NCI-H1417 treated with DMSO at 0.1 percent for 48 hours (cell line): ENCODE measurements around the gene NRL.

Source experiments
- DNase-seq: peaks from one replicate; lab custom pipeline; 2025; lab: John Stamatoyannopoulos, UW

Gene NRL

DNA sequence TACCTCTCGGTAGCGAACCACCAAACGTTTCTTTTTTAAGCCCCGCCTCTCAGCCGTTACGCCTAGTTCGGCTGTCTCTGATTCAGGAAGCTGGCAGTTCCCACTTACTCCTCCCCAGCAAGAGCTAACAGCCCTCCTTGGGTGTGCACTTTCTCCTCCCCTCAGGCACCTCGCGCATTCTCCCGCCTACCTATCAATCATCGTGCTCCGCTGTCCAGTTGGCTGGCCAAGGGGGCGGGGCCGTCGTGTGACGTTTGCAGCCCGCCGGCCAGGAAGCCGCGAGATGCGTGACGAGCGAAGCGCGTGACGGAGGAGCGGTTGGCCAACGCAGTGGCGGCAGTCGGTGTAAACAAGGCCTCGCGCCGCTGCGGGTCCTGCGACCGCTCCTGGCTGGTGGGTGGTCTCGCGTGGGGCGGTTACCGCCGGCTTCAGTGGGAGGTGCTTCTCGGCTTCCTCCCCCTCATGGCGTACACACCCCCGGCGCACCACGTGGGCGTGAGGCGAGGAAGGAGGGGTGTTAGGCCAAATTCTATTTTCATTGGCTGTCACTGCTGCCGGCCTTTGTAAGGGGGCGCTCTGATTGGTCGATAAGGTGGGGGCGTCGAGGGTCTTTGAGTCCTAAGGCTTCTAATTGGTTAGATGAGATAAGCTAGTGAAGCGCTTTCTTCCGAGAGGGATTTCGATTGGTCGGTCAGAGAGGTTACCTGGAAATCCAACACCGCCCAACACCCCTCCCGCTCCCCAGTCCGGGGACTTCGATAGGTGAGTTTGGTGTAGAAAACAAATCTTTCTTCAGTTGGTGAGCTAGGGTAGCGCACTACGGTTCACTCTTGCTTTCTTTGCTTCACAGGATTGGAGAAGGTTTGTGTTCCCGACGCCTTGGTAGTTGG, at the start of gene NRL, which contains the start of gene DCAF11:
Gene NRL (minus strand): TSS at position 418 of the 890 bp plus-strand sequence. CDS start 32,101 bp downstream, outside the sequence.
Gene DCAF11 (plus strand): TSS at position 246 of the 890 bp plus-strand sequence. CDS start 818 bp downstream, outside the sequence.
- DNase-seq = peak; percentile 99

- no peak for DNase-seq
Measured at GRCh38 chr14:24162093-24162492, 47.3 kb upstream of the NRL start.

- peak; percentile 70 for DNase-seq
Measured at GRCh38 chr14:24160850-24161804, 46.4 kb upstream of the NRL start, which contains the start of gene IRF9. IRF9 (plus strand) TSS chr14:24161265; CDS start chr14:24162145, 880 bp downstream.

GRCh38 chr14:24160499-24160849, 45.7 kb upstream of the NRL start:
- no peak for DNase-seq

DNA sequence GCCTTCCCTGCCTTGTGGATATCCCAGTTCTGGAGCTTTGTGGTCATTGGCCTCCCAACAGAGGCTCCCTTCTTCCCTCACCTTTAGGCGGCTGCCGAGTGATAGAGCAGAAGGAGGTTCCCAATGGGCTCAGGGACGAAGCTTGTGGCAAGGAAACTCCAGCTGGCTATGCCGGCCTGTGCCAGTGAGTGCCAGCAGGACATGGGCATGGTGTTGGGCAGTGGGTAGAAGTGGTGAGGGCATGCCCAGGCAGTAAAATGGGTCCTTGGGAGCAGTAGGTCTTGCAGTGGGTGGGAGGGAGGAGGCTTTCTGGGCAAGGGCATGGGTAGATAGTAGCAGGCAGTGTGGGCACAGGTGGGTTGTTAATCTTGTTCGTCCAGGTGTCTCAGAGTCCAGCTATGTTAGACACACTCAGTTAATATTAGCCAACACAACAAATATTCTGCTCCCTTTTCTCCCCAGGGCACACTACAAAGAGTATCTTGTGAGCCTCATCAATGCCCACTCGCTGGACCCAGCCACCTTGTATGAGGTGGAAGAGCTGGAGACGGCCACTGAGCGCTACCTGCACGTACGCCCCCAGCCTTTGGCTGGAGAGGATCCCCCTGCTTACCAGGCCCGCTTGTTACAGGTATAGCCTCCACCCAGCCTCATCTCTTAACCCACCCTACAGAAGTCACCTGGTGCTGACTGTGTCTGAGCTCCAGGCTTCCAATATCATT, 45.2 kb upstream of the NRL start:
- DNase-seq = no peak

- DNase-seq = no peak
Measured at GRCh38 chr14:24157331-24157730, 42.6 kb upstream of the NRL start.

GRCh38 chr14:24156840-24157239, 42.1 kb upstream of the NRL start:
- DNase-seq = no peak

DNA sequence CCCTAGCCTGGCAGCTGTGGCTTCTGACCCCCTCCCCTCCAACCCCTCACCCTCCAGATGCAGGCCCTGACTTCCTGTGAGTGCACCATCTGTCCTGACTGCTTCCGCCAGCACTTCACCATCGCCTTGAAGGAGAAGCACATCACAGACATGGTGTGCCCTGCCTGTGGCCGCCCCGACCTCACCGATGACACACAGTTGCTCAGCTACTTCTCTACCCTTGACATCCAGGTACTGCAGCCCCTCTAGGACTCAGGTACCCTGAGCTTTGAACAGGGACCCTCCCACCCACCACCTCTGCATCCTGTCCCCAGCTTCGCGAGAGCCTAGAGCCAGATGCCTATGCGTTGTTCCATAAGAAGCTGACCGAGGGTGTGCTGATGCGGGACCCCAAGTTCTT, 40.4 kb upstream of the NRL start:
- no peak for DNase-seq

GRCh38 chr14:24151404-24152080, 36.8 kb upstream of the NRL start:
- DNase-seq = no peak

DNA sequence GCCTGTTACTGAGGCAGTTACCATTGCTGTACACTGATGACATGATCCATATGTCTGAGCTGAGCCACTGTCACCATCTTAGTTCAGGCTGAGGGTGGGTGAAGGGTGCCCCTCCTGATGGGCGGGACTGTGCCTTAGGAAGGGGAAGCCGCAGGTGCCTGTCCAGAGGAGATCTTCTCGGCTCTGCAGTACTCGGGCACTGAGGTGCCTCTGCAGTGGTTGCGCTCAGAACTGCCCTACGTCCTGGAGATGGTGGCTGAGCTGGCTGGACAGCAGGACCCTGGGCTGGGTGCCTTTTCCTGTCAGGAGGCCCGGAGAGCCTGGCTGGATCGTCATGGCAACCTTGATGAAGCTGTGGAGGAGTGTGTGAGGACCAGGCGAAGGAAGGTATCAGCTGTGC, 36.2 kb upstream of the NRL start:
- no peak for DNase-seq

- no peak for DNase-seq
Measured at GRCh38 chr14:24150567-24150966, 35.8 kb upstream of the NRL start.

DNA sequence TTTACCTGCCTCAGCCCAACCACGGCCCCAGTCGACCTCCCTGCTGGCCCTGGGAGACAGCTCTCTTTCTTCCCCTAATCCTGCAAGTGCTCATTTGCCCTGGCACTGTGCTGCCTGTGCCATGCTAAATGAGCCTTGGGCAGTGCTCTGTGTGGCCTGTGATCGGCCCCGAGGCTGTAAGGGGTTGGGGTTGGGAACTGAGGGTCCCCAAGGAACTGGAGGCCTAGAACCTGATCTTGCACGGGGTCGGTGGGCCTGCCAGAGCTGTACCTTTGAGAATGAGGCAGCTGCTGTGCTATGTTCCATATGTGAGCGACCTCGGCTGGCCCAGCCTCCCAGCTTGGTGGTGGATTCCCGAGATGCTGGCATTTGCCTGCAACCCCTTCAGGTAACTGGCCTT, 35.3 kb upstream of the NRL start:
- no peak for DNase-seq

GRCh38 chr14:24149302-24149969, 34.7 kb upstream of the NRL start:
- no peak for DNase-seq

GRCh38 chr14:24147761-24148428, 33.1 kb upstream of the NRL start:
- no peak for DNase-seq

DNA sequence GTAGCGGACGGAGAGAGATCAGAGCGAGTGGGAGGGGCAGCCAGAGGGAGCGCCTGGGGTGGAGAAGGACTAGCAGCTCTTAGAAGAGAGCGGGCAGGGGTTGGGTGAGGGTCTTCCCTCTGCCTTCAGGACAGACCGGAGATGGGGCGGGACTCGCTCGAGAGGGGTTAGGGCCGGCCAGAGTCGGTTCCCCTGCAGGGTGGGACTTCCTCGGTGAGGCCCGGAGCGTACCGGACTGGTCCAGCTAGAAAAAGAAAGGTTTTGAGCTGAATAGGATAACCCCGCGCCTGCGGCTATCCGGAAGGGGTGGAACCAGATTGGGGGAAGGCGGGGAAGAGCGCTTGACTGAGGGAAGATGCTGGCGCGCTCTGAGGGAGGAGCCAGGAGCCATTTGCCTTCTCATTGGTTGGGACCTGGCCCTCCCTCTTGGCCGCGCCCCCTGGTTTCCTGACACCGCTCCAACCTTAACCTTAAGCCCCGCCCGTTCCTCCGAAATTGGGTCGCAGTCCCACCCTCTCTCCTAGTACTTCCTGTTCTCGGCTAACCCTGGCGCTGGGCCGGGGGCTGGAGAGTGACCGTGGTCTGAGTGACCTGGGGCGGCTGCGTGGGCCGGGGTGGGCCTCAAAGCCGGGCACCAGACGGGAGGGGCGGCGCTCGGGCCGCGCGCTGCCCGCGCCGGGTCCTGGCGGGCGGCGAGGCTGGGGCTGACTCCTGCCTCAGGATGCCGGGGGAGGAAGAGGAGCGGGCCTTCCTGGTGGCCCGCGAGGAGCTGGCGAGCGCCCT, 32.4 kb upstream of the NRL start, which contains the start of gene RNF31:
Gene RNF31 (plus strand): TSS at position 521 of the 783 bp plus-strand sequence. CDS start 201 bp downstream, at position 722.
- DNase-seq = peak; percentile 90

GRCh38 chr14:24146453-24146977, 31.8 kb upstream of the NRL start, which contains the start of gene PSME2:
PSME2 (minus strand) TSS chr14:24146610; CDS start chr14:24146581, 29 bp downstream.
- DNase-seq = peak; percentile 89

GRCh38 chr14:24145690-24146452, 31.1 kb upstream of the NRL start:
- no peak for DNase-seq

- DNase-seq = no peak
Measured at GRCh38 chr14:24145219-24145618, 30.5 kb upstream of the NRL start.
